Breast epithelium (tissue), 4 donors: Measurements from ENCODE around the gene HPN. TPM values are rescaled to one million over a fixed set of nuclear protein-coding genes. Genes with fewer than 3 reads are reported as not detected.

ENCODE experiments used
- DNase-seq, 2 donors: peaks; one replicate each; pipeline ENCODE4 v3.0.0-alpha.2; 2019; ENCODE audit warnings: low spot score in 2 of 2
- H3K27ac ChIP-seq, 2 donors: fragments of 200-600 bp; sonication (generic) in 1 of 2; one replicate each; pipeline ENCODE4 v1.5.1; 2016 to 2019; ENCODE audit warnings: mild to moderate bottlenecking in 1 of 2
- H3K27me3 ChIP-seq, 2 donors: fragments of 200-600 bp; sonication (generic) in 1 of 2; one replicate each; pipeline versions ENCODE4 v1.5.1 to v1.6.0; 2017 to 2019; ENCODE audit warnings: control low read depth in 1 of 2, mild to moderate bottlenecking in 1 of 2
- H3K36me3 ChIP-seq: fragments of 200-600 bp; one replicate; pipeline ENCODE4 v1.5.1; 2019
- H3K4me1 ChIP-seq, 2 donors: fragments of 200-600 bp; sonication (generic); one replicate each; pipeline ENCODE4 v1.5.1; 2016 to 2019; ENCODE audit warnings: control low read depth in 1 of 2
- H3K4me3 ChIP-seq, 3 donors: fragments of 200-600 bp; sonication (generic); 1 replicate in 2 of 3; 2 replicates in 1 of 3; pipeline ENCODE4 v1.5.1; 2016 to 2019; ENCODE audit warnings: mild to moderate bottlenecking in 3 of 3, moderate library complexity in 2 of 3
- H3K9me3 ChIP-seq, 2 donors: fragments of 200-600 bp; sonication (generic) in 1 of 2; one replicate each; pipeline ENCODE4 v1.5.1; 2016 to 2019; ENCODE audit warnings: control low read depth in 1 of 2
- POLR2A ChIP-seq: fragments of 450-650 bp; IDR thresholded peaks from one replicate; pipeline ENCODE4 v1.6.1; 2016; ENCODE audit warnings: antibody characterized with exemption, mild to moderate bottlenecking, moderate library complexity
- POLR2AphosphoS5 ChIP-seq, 3 donors: sonication (generic); formaldehyde crosslinking; IDR thresholded peaks; one replicate each; pipeline ENCODE4 v1.6.1; 2017; ENCODE audit warnings: antibody characterized with exemption in 3 of 3
- intact Hi-C: fragments of 100-400 bp; cut with DNase I; formaldehyde crosslinking; loops from one replicate; pipeline ENCODE4 v1.15.1; 2023; ENCODE audit warnings: low total_unique reads
- total RNA-seq, 3 donors: library from RNA; depleted of rRNA; stranded (reverse); fragments of >200 nt; gene quantifications; one replicate each; pipeline ENCODE4 v1.1.0, GENCODE V29; 2016
- TF ChIP-seq, protein P1 (sequence below), 3 donors: fragments of 450-650 bp; IDR thresholded peaks; one replicate each; pipeline ENCODE4 v1.5.1; 2016 to 2017; ENCODE audit warnings: antibody characterized with exemption in 3 of 3, mild to moderate bottlenecking in 3 of 3, moderate library complexity in 3 of 3

HPN gene
- total RNA-seq, 3 donors from 2014 or later: 1.8 to 18.0 (median 8.5) TPM

DNA sequence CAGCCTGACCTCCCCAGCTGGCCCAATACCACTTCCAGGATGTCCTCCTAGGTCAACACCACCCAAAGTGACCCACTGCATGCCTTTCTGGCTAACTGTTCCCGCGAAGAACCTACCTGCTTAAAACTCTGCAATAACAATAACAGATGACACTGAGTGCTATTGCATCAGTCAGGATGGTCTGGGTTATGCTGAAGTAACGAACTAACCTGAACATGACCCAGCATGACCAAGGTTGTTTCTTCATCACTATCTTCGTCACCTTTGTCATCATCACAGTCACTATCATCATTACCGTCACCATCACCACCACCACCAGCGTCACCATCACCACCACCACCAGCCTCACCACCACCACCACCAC lies 63.5 kb downstream of the HPN start:
- H3K27ac ChIP-seq: no peak overlapping the region
- no peaks in the 10 kb centered on the region for H3K27me3 ChIP-seq
- no peaks in the 10 kb centered on the region for H3K9me3 ChIP-seq
- no peak overlapping the region for H3K4me3 ChIP-seq
- no peak for TF ChIP-seq POLR2AphosphoS5 (IDR thresholded peaks at IDR 0.05)
- TF ChIP-seq, protein P1, sequence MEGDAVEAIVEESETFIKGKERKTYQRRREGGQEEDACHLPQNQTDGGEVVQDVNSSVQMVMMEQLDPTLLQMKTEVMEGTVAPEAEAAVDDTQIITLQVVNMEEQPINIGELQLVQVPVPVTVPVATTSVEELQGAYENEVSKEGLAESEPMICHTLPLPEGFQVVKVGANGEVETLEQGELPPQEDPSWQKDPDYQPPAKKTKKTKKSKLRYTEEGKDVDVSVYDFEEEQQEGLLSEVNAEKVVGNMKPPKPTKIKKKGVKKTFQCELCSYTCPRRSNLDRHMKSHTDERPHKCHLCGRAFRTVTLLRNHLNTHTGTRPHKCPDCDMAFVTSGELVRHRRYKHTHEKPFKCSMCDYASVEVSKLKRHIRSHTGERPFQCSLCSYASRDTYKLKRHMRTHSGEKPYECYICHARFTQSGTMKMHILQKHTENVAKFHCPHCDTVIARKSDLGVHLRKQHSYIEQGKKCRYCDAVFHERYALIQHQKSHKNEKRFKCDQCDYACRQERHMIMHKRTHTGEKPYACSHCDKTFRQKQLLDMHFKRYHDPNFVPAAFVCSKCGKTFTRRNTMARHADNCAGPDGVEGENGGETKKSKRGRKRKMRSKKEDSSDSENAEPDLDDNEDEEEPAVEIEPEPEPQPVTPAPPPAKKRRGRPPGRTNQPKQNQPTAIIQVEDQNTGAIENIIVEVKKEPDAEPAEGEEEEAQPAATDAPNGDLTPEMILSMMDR (IDR thresholded peaks at IDR 0.05): no peak
- TF ChIP-seq POLR2A: no peak
- no peaks in the 10 kb centered on the region for H3K36me3 ChIP-seq
- intact Hi-C loops: no loop called here
- no peak for DNase-seq
- peaks cover 2 to 13% of the 10 kb centered on the region in 2 donors for H3K4me1 ChIP-seq

DNA sequence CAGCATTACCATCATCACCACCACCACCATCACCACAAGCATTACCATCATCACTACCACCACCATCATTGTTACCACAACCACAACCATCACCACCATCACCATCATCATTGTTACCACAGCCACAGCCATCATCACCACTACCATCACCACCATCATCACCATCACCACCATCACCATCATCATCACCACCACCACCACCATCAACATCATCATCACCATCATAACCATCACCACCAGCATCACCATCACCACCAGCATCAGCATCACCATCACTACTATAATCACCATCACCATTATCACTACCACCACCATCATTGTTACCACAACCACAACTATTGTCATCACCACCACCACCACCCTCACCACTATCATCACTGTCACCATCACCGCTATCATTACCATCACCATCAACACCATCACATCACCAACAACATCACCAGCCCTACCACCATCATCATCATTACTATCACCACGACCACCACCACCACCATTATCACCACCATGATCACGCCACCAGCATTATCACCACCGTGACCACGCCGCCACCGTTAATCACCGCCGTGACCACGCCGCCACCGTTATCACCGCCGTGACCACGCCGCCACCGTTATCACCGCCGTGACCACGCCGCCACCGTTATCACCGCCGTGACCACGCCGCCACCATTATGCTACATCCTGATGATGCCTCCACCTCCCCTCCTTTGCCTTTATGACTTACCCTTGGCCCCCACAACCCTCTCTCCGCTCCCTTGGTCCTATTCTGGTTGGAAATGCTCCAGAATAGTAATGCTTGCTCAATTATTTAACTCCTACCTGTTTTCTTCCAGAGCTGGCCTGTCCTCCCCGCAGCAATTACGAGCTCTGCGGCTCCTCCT lies 64.1 kb downstream of the HPN start:
- TF ChIP-seq POLR2AphosphoS5 (IDR thresholded peaks at IDR 0.05): no peak
- no peak for TF ChIP-seq POLR2A
- TF ChIP-seq, protein P1 (IDR thresholded peaks at IDR 0.05): no peak
- Histone ChIP-seq H3K27ac (peak overlapping the region; percentile 84 to 90), H3K4me3 (no peak overlapping the region), H3K36me3 (no peaks in the 10 kb centered on the region), H3K27me3 (no peaks in the 10 kb centered on the region), H3K4me1 (peaks cover 2 to 15% of the 10 kb centered on the region in 2 donors), H3K9me3 (no peaks in the 10 kb centered on the region)
- intact Hi-C loops: no loop called here
- no peak for DNase-seq

DNA sequence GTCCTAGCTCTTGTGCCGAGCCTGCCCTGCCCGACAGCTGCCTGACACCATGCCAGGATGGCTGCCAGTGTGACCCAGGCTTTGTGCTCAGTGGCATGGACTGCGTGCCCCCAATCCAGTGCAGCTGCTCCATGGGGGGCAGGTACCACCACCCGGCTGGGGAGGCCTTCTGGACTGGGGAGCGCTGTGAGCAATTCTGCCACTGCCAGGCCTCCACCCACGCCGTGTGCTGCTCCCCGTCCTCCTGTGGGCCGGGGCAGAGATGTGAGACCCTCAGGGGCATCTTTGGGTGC lies 64.7 kb downstream of the HPN start:
- Histone ChIP-seq H3K27me3 (no peaks in the 10 kb centered on the region), H3K36me3 (no peaks in the 10 kb centered on the region), H3K9me3 (no peaks in the 10 kb centered on the region), H3K4me1 (peaks cover 2 to 18% of the 10 kb centered on the region in 2 donors), H3K4me3 (no peak overlapping the region), H3K27ac (peak overlapping the region; percentile 84 to 90)
- TF ChIP-seq POLR2A (no peak), POLR2AphosphoS5 (IDR thresholded peaks at IDR 0.05) (no peak)
- TF ChIP-seq, protein P1 (IDR thresholded peaks at IDR 0.05): no peak
- intact Hi-C loops: no loop called here
- no peak for DNase-seq

- Histone ChIP-seq H3K27ac (peak overlapping the region; percentile 84 to 90), H3K36me3 (no peaks in the 10 kb centered on the region), H3K27me3 (no peaks in the 10 kb centered on the region), H3K4me1 (peaks cover 2 to 18% of the 10 kb centered on the region in 2 donors), H3K4me3 (no peak overlapping the region), H3K9me3 (no peaks in the 10 kb centered on the region)
- no peak for DNase-seq
- intact Hi-C loops: no loop called here
- TF ChIP-seq POLR2AphosphoS5 (IDR thresholded peaks at IDR 0.05) (no peak), POLR2A (no peak)
- TF ChIP-seq, protein P1 (IDR thresholded peaks at IDR 0.05): no peak
These were observed 65.5 kb downstream of the HPN start for GRCh38 chr19:35106898-35107541.

GRCh38 chr19:35107545-35107944 lies 66.0 kb downstream of the HPN start:
- Histone ChIP-seq H3K36me3 (no peaks in the 10 kb centered on the region), H3K27me3 (no peaks in the 10 kb centered on the region), H3K27ac (peak overlapping the region; percentile 84 to 90), H3K4me3 (no peak overlapping the region), H3K4me1 (peaks cover 2 to 18% of the 10 kb centered on the region in 2 donors), H3K9me3 (no peaks in the 10 kb centered on the region)
- TF ChIP-seq POLR2AphosphoS5 (IDR thresholded peaks at IDR 0.05): peak in 1 of 3 donors; percentile 54
- TF ChIP-seq, protein P1 (IDR thresholded peaks at IDR 0.05): no peak
- DNase-seq: peak; percentile 78 to 92
- intact Hi-C loops: no loop called here
